HepG2 (cell line): ENCODE results near the gene AJM1. TPM values are rescaled to one million over a fixed set of nuclear protein-coding genes. Genes with fewer than 3 reads are reported as not detected.
"Not testable (repeated sequence)": the region's sequence is repeated elsewhere in the genome, so short reads cannot be mapped to it uniquely, and the experiment has no call there.

ENCODE experiments used
- ATAC-seq: fragments of 200-7000 bp; cut with Tn5 transposase; 3 replicates; pipeline ENCODE4 v1.9.1; 2020; ENCODE audit warnings: mild to moderate bottlenecking, moderate library complexity
- BruUV-seq: library from RNA; stranded (reverse); fragments of 400-500 nt; replicated peaks from 2 replicates; lab custom pipeline; 2021; lab: Mats Ljungman, UMichigan
- CTCF ChIA-PET: fragments of 300-600 bp; formaldehyde crosslinking; extraction: SDS; loops from one replicate; lab custom pipeline; 2021; ENCODE audit warnings: low total read pairs, inconsistent platforms, low intra/inter-chr PET ratio; lab: Yijun Ruan, JAX
- POLR2A ChIA-PET: fragments of 350-600 bp; sonication (Branson Sonifier 250); formaldehyde crosslinking; loops from one replicate; lab custom pipeline; 2020; ENCODE audit warnings: antibody characterized with exemption, inconsistent platforms; lab: Yijun Ruan, JAX
- DNase-seq: peaks from one replicate; pipeline ENCODE4 v3.0.0-alpha.2; 2015; ENCODE audit warnings: low spot score
- FAIRE-seq: peaks from 3 replicates; lab custom pipeline; 2011; peaks lifted over from hg19 to GRCh38; lab: Jason Lieb, UNC
- H2AFZ ChIP-seq: one replicate; pipeline ENCODE4 v1.6.1; 2011; ENCODE audit warnings: low read length, inconsistent platforms
- H3K27ac ChIP-seq: fragments of 300-600 bp; 3 replicates; pipeline ENCODE4 v1.8.0; 2011; ENCODE audit warnings: mixed run types, mild to moderate bottlenecking, mixed read lengths, low read length, inconsistent platforms; ENCODE audit not compliant: insufficient read depth; ENCODE audit errors: extremely low read length
- H3K27me3 ChIP-seq, 2 experiments: fragments of 200-600 bp in 1 of 2; 2 replicates in 1 of 2; 3 replicates in 1 of 2; pipeline versions ENCODE4 v1.6.0 to v1.8.0; 2011; ENCODE audit warnings: low read length in 2 of 2, mild to moderate bottlenecking in 2 of 2, moderate library complexity in 2 of 2, inconsistent platforms in 1 of 2; ENCODE audit not compliant: insufficient read depth in 2 of 2, control insufficient read depth in 1 of 2
- H3K36me3 ChIP-seq, 2 experiments: fragments of 200-600 bp in 1 of 2; replicated peaks in 1 of 2; 2 replicates in 1 of 2; 3 replicates in 1 of 2; pipeline versions ENCODE4 v1.5.1 to v1.8.0; 2011; ENCODE audit warnings: low read length in 2 of 2, inconsistent platforms in 1 of 2; ENCODE audit not compliant: insufficient read depth in 2 of 2, control insufficient read depth in 1 of 2
- H3K4me1 ChIP-seq: 2 replicates; pipeline ENCODE4 v1.5.1; 2012; ENCODE audit warnings: low read length, inconsistent platforms; ENCODE audit not compliant: insufficient read depth
- H3K4me2 ChIP-seq: 2 replicates; pipeline ENCODE4 v1.6.0; 2011; ENCODE audit warnings: low read depth, low read length, inconsistent platforms
- H3K4me3 ChIP-seq, 3 experiments: fragments of 200-600 bp in 1 of 3; sonication (generic), shearing (Covaris generic) in 1 of 3; replicated peaks in 1 of 3; 2 replicates each; pipeline ENCODE4 v1.5.1; 2011 to 2016; ENCODE audit warnings: low read length in 3 of 3, inconsistent platforms in 2 of 3, low read depth in 2 of 3, mild to moderate bottlenecking in 2 of 3, control low read depth in 1 of 3, mixed read lengths in 1 of 3; ENCODE audit not compliant: insufficient read depth in 1 of 3
- H3K79me2 ChIP-seq: one replicate; pipeline ENCODE4 v1.6.1; 2011; ENCODE audit warnings: low read length, inconsistent platforms; ENCODE audit not compliant: insufficient read depth
- H3K9ac ChIP-seq: 2 replicates; pipeline ENCODE4 v1.6.0; 2011; ENCODE audit warnings: mild to moderate bottlenecking, low read depth, low read length, inconsistent platforms; ENCODE audit not compliant: insufficient read depth
- H3K9me3 ChIP-seq: 2 replicates; pipeline ENCODE4 v1.5.1; 2012; ENCODE audit warnings: mild to moderate bottlenecking, low read length
- H4K20me1 ChIP-seq: 2 replicates; pipeline ENCODE4 v1.6.0; 2011; ENCODE audit warnings: inconsistent platforms, mild to moderate bottlenecking, low read length, moderate library complexity; ENCODE audit not compliant: insufficient read depth
- HNRNPLL ChIP-seq: fragments of 200-400 bp; formaldehyde crosslinking; IDR thresholded peaks from 2 replicates; pipeline ENCODE4 v1.6.1; 2017; ENCODE audit warnings: mild to moderate bottlenecking, low read depth, low read length; ENCODE audit not compliant: poor library complexity, severe bottlenecking
- HOXA3 ChIP-seq: sonication (generic); formaldehyde crosslinking; IDR thresholded peaks from 2 replicates; pipeline ENCODE4 v1.5.0; 2020; ENCODE audit warnings: missing genetic modification reagents
- KDM5B ChIP-seq: sonication (generic); formaldehyde crosslinking; IDR thresholded peaks from 2 replicates; pipeline ENCODE4 v1.4.0; 2020; ENCODE audit warnings: missing genetic modification reagents, mild to moderate bottlenecking, borderline replicate concordance
- KLF12 ChIP-seq: sonication (generic); formaldehyde crosslinking; IDR thresholded peaks from 2 replicates; pipeline ENCODE4 v1.4.0; 2020; ENCODE audit warnings: missing genetic modification reagents, borderline replicate concordance
- MXD1 ChIP-seq: sonication (generic); formaldehyde crosslinking; IDR thresholded peaks from 2 replicates; pipeline ENCODE4 v1.4.0; 2020; ENCODE audit warnings: mild to moderate bottlenecking, missing genetic modification reagents
- PHF21A ChIP-seq: sonication (generic); formaldehyde crosslinking; IDR thresholded peaks from 2 replicates; pipeline ENCODE4 v1.5.0; 2020; ENCODE audit warnings: mild to moderate bottlenecking, missing genetic modification reagents
- RAD21 ChIP-seq: fragments of 450-650 bp; formaldehyde crosslinking; IDR thresholded peaks from 2 replicates; pipeline ENCODE4 v1.5.0; 2020; ENCODE audit warnings: mild to moderate bottlenecking
- SOX6 ChIP-seq, 2 experiments: fragments of 450-650 bp in 1 of 2; sonication (generic) in 1 of 2; formaldehyde crosslinking in 1 of 2; IDR thresholded peaks; 2 replicates each; pipeline versions ENCODE4 v1.4.0 to v1.6.1; 2017 to 2020; ENCODE audit warnings: antibody characterized with exemption in 1 of 2, mild to moderate bottlenecking in 1 of 2, missing genetic modification reagents in 1 of 2
- SP1 ChIP-seq, 2 experiments: fragments of 450-650 bp in 1 of 2; sonication (generic) in 1 of 2; formaldehyde crosslinking in 1 of 2; IDR thresholded peaks; 2 replicates each; pipeline versions ENCODE4 v1.4.0 to v1.6.1; 2016 to 2020; ENCODE audit warnings: missing genetic modification reagents in 1 of 2
- STAG1 ChIP-seq: sonication (generic); formaldehyde crosslinking; IDR thresholded peaks from 2 replicates; pipeline ENCODE4 v1.4.0; 2020; ENCODE audit warnings: missing genetic modification reagents
- ZNF280B ChIP-seq: sonication (generic); formaldehyde crosslinking; IDR thresholded peaks from 2 replicates; pipeline ENCODE4 v1.5.0; 2020; ENCODE audit warnings: missing genetic modification reagents, mild to moderate bottlenecking, borderline replicate concordance
- ZNF891 ChIP-seq: sonication (generic); formaldehyde crosslinking; IDR thresholded peaks from 2 replicates; pipeline ENCODE4 v1.5.0; 2020; ENCODE audit warnings: mild to moderate bottlenecking, missing genetic modification reagents
- WGBS: methylation state at CpG from one replicate; pipeline ENCODE4 v1.1.6; 2017; ENCODE audit warnings: low lambda C conversion rate; 5-methylcytosine and 5-hydroxymethylcytosine counted together
- in situ Hi-C: cut with HindIII; loops from 2 replicates; pipeline ENCODE4 v1.10.0; 2017; ENCODE audit warnings: low pct_unique_long_range_greater_than_20kb; ENCODE audit not compliant: extremely low pct_ligation_motif_present
- intact Hi-C: fragments of 100-400 bp; cut with micrococcal nuclease; formaldehyde crosslinking; loops from one replicate; pipeline ENCODE4 v1.10.0; 2022; ENCODE audit not compliant: unreplicated experiment
- polyA plus RNA-seq, 8 experiments: library from polyadenylated mRNA; depleted of rRNA in 3 of 8; stranded (reverse) in 7 of 8; unstranded in 1 of 8; fragments of >200 nt; fragmentation: Illumina TruSeq in 4 of 8; extraction: Trizol in 4 of 8; gene quantifications; 2 replicates each; pipeline versions ENCODE4 v1.2.1 to v1.2.3, GENCODE V29; 2011 to 2016; ENCODE audit warnings: low read depth in 4 of 8, missing spikeins in 1 of 8, mixed read lengths in 1 of 8; ENCODE audit not compliant: insufficient read depth in 1 of 8
- total RNA-seq, 5 experiments: library from RNA; depleted of rRNA; stranded (reverse); fragments of >200 nt; fragmentation: Illumina TruSeq; extraction: Trizol; gene quantifications; 2 replicates each; pipeline ENCODE4 v1.2.3, GENCODE V29; 2016; ENCODE audit warnings: low read depth in 1 of 5
- TF ChIP-seq, protein P1 (sequence below): sonication (generic); formaldehyde crosslinking; IDR thresholded peaks from 2 replicates; pipeline ENCODE4 v1.5.0; 2020; ENCODE audit warnings: mild to moderate bottlenecking, missing genetic modification reagents, moderate library complexity
- TF ChIP-seq, protein P2 (sequence below): sonication (generic); formaldehyde crosslinking; IDR thresholded peaks from 2 replicates; pipeline ENCODE4 v1.4.0; 2020; ENCODE audit warnings: mild to moderate bottlenecking, missing genetic modification reagents

AJM1 gene
- total and polyA plus RNA-seq, 2 of the 13 experiments (the other 11 are each of a cell fraction or from before 2014, with no cell fraction given) = 1.1 to 1.2 TPM

DNA sequence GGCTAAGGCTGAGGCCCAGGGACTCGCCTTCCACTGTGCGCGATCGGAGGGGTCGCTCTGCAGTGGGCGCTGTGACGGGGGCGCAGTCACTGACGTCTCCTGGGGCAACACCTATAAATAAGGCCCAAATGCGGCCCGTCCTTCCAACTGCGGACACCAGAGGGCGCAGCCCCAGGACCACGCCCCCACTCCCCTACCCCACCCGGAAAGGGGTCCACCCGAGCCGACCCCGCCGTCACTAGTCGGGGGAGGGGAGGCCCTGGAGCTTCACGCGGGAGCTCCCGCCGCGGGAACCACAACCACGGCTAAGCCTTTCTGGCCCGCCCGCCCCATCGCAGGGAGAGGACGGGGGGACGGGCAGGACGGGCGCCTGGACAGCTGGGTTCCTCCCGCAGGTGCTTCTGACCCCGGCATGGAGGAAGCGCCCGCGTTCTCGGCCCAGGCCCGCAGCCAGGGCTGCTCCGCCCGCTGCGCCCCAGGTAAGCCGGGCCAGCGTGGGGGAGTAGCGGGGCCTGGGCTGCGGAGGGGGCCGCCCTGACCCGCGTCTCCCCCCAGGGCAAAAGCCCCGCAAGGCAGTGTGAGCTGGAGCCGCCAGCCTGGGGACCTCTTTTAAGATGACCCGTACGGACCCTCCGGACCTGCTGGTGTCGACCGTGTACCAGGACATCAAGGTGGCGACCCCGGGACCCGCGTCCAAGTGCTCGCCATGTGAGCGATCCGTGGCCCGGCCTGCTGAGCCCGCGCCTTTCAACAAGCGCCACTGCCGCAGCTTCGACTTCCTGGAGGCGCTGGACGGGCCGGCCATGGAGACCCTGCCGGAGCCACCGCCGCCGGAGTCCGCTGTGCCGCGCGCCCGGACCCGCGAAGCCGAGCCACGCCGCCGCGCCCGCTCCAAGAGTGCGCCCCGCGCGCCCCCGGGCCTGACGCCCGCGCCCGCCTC is 1.8 kb downstream of the AJM1 start:
- in situ Hi-C loops = loop anchor here (10.0 kb wide), 1 partner anchor 191 kb away; the partner anchor contains the start of gene FUT7
- BruUV-seq; H3K79me2 ChIP-seq; H2AFZ ChIP-seq; H3K9ac ChIP-seq; ATAC-seq; H3K27me3 ChIP-seq; FAIRE-seq; H3K36me3 ChIP-seq; CTCF ChIA-PET; intact Hi-C loops; H4K20me1 ChIP-seq; DNase-seq; H3K9me3 ChIP-seq; TF ChIP-seq SP1, SOX6 (IDR thresholded peaks at IDR 0.05): not testable (repeated sequence)
- Histone ChIP-seq H3K4me3 (peak overlapping the region; percentile 16 to 61 (median 58); a peak in 4 of 6 replicates), H3K4me1 (peaks cover 41% of the 10 kb centered on the region), H3K27ac (peak overlapping the region; percentile 63), H3K4me2 (peak overlapping the region; percentile 77)
- POLR2A ChIA-PET = interaction anchor here (1.2 to 2.3 kb wide), 2 partner anchors 22 to 41 kb away, joined by 3 to 7 read pairs; partner anchors contain the start of gene EDF1
- 97% methylated on average over 34 of the region's 99 CpGs for WGBS
- TF ChIP-seq MXD1 (CRISPR knock-in tag) = 0 out of 2 replicates have a peak, but pooled peaks have one; percentile 14
- TF ChIP-seq, protein P1, sequence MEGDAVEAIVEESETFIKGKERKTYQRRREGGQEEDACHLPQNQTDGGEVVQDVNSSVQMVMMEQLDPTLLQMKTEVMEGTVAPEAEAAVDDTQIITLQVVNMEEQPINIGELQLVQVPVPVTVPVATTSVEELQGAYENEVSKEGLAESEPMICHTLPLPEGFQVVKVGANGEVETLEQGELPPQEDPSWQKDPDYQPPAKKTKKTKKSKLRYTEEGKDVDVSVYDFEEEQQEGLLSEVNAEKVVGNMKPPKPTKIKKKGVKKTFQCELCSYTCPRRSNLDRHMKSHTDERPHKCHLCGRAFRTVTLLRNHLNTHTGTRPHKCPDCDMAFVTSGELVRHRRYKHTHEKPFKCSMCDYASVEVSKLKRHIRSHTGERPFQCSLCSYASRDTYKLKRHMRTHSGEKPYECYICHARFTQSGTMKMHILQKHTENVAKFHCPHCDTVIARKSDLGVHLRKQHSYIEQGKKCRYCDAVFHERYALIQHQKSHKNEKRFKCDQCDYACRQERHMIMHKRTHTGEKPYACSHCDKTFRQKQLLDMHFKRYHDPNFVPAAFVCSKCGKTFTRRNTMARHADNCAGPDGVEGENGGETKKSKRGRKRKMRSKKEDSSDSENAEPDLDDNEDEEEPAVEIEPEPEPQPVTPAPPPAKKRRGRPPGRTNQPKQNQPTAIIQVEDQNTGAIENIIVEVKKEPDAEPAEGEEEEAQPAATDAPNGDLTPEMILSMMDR (CRISPR knock-in tag) = peak; percentile 79
- peak; percentile 55; the same call in 1 of the 2 replicates for TF ChIP-seq ZNF891 (CRISPR knock-in tag)
- peak; percentile 26; the same call in 1 of the 2 replicates for TF ChIP-seq ZNF280B (CRISPR knock-in tag)
- TF ChIP-seq SP1 (CRISPR knock-in tag; IDR thresholded peaks at IDR 0.05) = peak; percentile 58
- TF ChIP-seq, protein P2, sequence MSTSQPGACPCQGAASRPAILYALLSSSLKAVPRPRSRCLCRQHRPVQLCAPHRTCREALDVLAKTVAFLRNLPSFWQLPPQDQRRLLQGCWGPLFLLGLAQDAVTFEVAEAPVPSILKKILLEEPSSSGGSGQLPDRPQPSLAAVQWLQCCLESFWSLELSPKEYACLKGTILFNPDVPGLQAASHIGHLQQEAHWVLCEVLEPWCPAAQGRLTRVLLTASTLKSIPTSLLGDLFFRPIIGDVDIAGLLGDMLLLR (CRISPR knock-in tag) = 0 out of 2 replicates have a peak, but pooled peaks have one; percentile 17
- TF ChIP-seq KDM5B (CRISPR knock-in tag) = peak; percentile 24; the same call in 1 of the 2 replicates
- 0 out of 2 replicates have a peak, but pooled peaks have one; percentile 36 for TF ChIP-seq RAD21
- TF ChIP-seq HOXA3 (CRISPR knock-in tag) = peak; percentile 51; the same call in 1 of the 2 replicates
- TF ChIP-seq PHF21A = peak; percentile 50; the same call in 1 of the 2 replicates
- TF ChIP-seq SOX6 (CRISPR knock-in tag; IDR thresholded peaks at IDR 0.05) = peak; percentile 31
- peak; percentile 23 for TF ChIP-seq HNRNPLL
- TF ChIP-seq STAG1 (CRISPR knock-in tag) = peak; percentile 33; the same call in 1 of the 2 replicates
- TF ChIP-seq KLF12 (CRISPR knock-in tag) = peak; percentile 68; the same call in 1 of the 2 replicates
